Right ventricle myocardium superior (tissue), 1 donor: ENCODE results near the gene HSPA1B. TPM values are rescaled to one million over a fixed set of nuclear protein-coding genes. Genes with fewer than 3 reads are reported as not detected.
A peak's percentile ranks its signal among the peaks of the same experiment; 100 is the strongest.
"Not testable (repeated sequence)": the region's sequence is repeated elsewhere in the genome, so short reads cannot be mapped to it uniquely, and the experiment has no call there.

Experiments used
- ATAC-seq: fragments of 200-7000 bp; cut with Tn5 transposase; one replicate; pipeline ENCODE4 v1.9.1; 2020; ENCODE audit warnings: mild to moderate bottlenecking; ENCODE audit not compliant: poor library complexity
- DNase-seq: peaks from one replicate; pipeline ENCODE4 v3.0.0-alpha.2; 2020
- intact Hi-C: fragments of 100-400 bp; cut with DNase I; formaldehyde crosslinking; loops from one replicate; pipeline ENCODE4 v1.11.2; 2022
- total RNA-seq: library from RNA; stranded (reverse); fragmentation: NEBNext Ultra II Directional; extraction: Animal tissue kit (Norgen Biotek cat#: 25700); gene quantifications from one replicate; pipeline ENCODE4 v1.2.1, GENCODE V29; 2021
- donor health status: DM: no; HTN: yes; CAD: no; lungs with severe emphysema.

HSPA1B gene
- total RNA-seq, 1 donor from 2014 or later: 236 TPM

DNA sequence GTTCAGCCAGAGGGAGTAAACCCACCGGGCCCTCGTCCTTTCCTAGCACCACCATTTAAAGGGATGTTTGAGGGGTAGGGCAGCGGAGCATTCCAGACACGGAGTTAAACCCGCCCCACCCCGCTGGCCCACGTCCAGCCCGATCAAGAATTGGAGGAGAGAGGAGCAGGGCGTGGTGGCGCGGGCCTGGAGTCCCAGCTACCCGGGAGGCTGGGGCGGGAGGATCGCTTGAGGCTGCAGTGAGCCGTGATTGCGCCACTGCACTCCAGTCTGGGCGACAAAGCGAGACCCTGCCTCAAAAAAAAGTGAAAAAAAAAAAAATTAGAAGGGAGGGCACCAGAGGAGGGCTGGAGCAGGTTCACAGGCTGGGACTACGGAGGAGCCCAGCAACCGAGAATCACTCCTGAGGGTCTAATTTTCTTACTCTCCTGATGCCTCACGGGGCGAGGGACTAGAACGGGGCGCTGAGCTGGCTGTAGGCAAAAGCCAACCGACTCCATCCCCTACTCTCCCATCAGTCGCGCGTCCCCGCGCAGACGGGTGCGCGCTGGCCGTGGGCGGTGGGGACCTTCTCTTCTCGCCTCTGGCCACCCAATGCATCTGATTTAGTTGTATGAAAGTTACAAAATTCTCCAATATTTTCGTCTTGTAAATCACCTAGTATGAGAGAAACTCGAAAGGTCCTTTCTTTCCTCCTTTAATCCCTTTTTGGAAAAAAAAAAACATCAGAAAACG, 6.1 kb upstream of the HSPA1B start:
- intact Hi-C loops: no loop called here
- peak; percentile 89 for DNase-seq
- ATAC-seq: peak; percentile 51

DNA sequence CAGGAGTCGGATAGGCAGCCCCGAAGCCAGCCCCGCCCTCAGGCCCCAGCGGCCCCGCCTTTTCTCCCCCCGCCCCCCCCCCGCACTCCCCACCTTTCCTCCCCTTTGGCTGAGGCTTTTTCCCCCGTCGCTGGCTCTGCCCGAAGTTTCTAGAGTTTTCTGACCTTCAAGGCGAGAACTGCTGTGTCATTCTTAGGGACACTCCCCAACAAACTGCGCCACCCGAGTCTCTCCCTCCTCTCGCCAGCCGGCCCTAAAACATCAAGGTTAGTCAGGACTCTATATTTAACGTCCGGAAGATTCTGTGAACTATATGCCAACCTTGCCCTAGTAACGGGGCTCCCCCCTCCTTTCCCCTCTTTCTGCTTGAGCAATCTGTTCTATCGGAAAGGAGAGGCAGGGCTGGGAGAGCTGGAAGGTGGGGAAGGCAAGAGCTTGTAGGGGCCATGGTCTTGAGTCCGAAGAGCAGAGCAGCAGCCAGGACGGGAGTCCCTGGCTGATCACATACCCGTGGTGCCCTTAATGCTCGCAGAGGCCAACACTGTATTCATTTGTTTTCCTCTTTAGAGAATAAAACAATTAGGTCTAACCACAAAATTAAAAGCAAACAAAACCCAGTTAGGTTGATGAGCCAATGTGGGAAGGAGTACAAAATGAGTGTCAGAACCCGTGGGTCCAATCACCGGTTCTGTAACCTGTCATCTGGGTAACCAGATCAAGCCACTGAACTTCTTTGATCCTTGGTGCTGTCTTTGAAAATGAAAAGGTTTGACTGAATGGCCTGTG, 5.3 kb upstream of the HSPA1B start:
- ATAC-seq (peak; percentile 71), DNase-seq (peak; percentile 88)
- intact Hi-C loops: no loop called here

DNA sequence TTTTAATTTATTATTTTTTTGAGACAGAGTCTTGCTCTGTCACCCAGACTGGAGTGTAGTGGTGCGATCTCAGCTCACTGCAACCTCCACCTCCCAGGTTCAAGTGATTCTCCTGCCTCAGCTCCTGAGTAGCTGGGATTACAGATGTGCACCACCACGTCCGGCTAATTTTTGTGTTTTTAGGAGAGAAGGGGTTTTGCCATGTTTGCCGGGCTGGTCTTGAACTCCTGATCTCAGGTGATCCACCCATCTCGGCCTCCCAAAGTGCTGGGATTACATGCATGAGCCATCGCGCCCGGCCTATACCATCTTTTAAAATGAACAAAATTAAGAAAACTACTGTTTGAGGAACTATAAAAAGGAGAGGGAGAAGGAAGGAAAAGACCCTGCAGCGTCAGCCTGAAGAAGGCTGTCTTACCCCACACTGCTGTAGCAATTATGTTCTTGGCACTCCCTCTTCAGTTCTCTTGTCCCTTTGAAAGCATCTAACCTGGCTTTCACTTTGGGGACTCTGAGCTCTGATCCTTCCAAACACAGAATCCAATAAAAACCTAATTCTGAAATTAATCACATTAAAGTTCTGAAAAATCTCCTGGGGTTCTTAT, 3.8 kb upstream of the HSPA1B start:
- ATAC-seq, intact Hi-C loops, DNase-seq: not testable (repeated sequence)

DNA sequence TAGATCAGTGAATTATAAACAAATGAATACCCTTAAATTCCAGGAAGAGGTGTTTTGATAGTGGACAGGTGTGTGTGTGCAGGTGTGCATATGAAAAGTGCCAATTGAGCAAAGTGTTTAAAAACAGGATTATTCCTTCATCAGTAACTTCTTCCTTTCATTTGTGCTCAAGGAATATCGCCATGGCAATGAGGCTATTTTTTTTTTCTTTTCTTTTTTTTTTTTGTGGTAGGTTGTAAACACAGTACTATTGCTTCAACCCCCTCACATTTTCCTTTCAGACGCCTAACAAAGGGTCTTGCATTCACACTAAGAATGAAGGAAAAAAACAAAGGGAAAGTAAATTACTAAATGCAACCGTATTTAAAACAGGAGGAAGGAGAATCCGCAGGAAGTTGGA, 2.0 kb upstream of the HSPA1B start:
- no peak for DNase-seq
- intact Hi-C loops: no loop called here
- no peak for ATAC-seq

DNA sequence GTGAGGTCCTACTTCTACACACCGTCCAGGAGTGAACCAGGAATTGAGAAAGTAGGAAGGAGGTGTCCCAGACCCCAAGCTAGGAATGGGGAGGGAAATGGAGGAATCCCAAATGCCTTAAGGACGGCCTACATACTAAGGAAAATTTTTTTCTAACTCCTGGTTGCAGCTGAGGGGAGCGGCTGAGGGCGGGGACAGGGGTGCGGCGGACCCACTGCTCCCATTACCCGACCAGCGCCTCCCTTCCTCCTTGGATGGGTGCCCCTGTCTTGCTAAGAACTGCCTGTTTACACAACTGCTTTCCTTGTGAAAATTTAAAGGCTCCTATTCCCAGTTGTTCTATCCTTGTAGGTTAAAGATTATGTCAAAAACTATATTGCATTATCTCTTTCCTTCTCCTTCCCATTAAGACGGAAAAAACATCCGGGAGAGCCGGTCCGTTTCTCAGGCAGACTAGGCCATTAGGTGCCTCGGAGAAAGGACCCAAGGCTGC, 699 bp upstream of the HSPA1B start:
- DNase-seq (peak; percentile 93), ATAC-seq (peak; percentile 52)
- intact Hi-C loops: no loop called here

DNA sequence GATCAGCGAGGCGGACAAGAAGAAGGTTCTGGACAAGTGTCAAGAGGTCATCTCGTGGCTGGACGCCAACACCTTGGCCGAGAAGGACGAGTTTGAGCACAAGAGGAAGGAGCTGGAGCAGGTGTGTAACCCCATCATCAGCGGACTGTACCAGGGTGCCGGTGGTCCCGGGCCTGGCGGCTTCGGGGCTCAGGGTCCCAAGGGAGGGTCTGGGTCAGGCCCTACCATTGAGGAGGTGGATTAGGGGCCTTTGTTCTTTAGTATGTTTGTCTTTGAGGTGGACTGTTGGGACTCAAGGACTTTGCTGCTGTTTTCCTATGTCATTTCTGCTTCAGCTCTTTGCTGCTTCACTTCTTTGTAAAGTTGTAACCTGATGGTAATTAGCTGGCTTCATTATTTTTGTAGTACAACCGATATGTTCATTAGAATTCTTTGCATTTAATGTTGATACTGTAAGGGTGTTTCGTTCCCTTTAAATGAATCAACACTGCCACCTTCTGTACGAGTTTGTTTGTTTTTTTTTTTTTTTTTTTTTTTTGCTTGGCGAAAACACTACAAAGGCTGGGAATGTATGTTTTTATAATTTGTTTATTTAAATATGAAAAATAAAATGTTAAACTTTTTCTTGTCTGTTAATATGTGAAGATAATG, 2.2 kb downstream of the HSPA1B start:
- ATAC-seq (no peak), DNase-seq (no peak)
- intact Hi-C loops: loop anchor here (2.0 to 10.0 kb wide), 3 partner anchors 57 to 149 kb away; partner anchors contain the start of genes CLIC1 and LY6G5C

DNA sequence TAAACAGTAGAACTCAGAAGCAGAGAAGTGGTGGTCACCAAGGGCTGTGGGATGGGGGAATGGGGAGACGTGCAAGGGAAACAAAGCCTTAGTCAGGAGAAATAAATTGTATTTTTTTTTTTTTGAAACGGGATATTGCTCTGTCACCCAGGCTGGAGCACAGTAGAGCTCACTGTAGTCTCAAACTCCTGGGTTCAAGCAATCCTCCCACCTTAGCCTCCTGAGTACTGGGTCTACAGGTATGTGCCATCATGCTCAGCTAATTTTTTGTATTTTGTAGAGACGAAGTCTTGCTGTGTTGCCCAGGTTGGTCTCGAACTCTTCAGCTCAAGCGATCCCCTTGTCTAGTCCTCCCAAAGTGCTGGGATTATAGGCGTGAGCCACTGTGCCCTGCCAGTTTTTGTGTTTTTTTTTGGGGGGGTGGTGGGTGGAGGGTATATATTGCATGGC, 3.4 kb downstream of the HSPA1B start:
- DNase-seq: no peak
- intact Hi-C loops: loop anchor here (2.0 to 10.0 kb wide), 3 partner anchors 59 to 150 kb away; partner anchors contain the start of genes CLIC1 and LY6G5C
- no peak for ATAC-seq

DNA sequence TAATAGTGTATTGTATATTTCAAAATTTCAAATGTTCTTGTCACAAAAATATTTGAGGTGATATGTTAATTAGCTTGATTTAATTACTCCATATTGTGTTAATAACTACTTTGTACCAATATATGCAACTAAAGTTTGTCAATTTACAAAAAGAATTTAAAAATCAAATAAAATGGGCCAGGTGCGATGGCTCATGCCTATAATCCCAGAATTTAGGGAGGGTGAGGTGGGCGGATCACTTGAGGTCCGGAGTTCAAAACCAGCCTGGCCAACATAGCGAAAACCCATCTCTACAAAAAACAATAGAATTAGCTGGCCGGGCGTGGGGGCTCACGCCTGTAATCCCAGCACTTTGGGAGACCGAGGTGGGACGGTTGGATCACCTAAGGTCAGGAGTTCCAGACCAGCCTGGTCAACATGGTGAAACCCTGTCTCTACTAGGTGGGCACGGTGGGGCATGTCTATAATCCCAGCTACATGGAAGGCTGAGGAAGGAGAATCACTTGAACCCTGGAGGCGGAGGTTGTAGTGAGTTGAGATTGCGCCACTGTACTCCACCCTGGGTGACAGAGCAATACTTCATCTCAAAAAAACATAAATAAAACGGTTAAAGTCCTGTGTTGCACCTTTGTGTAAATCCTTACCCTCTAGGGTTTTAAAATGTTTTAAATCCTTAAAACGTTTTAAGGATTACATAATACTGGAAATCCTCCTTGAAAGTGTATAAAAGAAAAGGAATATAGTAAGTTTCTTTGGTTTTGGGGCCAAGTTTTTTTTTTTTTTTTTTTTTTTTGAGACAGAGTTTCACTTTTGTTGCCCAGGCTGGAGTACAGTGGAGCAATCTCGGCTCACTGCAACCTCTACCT, 4.0 kb downstream of the HSPA1B start:
- ATAC-seq (no peak), DNase-seq (no peak)
- intact Hi-C loops: loop anchor here (2.0 to 10.0 kb wide), 3 partner anchors 59 to 151 kb away; partner anchors contain the start of genes CLIC1 and LY6G5C

DNA sequence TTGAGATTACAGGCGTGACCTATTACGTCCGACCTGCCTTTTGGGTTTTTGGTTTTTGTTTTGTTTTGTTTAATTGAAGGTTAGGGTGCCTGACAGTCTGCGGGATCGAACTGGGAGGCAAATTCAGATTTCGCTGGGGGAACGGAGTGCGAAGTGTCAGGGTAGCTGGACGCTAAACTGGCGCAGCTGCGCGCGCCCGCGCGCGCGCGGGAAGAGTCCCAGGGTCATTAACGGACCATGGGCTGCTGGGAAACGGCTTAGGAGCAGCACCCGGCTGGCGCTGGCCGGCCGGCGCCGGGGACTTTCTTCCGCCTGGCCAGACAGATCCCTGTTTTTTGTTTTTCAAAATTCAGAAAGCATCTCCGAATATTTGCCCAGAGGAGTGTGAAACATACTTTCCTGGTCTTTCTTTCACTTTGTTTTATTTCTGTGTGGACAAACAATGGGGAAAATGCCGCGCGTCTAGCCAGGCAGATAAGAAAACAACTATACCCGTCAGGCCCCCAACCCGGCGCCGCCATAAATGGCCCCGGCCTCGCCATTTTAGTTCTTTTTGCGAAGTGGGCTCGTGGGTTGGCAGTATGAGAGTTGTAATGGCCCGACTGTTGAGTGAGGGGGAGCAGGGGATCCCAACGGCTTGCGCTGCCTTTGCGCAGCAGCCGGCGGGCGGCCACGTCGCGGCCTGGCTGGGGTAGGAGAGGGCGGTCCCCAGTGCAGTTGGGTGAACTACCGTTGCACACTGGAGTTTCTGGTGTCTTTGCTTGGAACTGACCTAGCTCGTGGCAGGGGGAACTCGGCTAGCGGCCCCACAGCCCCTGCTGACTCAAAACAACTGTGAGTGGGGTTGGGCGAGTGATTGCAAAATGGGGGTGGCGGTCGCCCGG, 7.1 kb downstream of the HSPA1B start:
- DNase-seq (peak; percentile 93), ATAC-seq (peak; percentile 92)
- intact Hi-C loops: loop anchor here (5.0 to 10.0 kb wide), 2 partner anchors 62 to 100 kb away; partner anchors contain the start of gene CLIC1

DNA sequence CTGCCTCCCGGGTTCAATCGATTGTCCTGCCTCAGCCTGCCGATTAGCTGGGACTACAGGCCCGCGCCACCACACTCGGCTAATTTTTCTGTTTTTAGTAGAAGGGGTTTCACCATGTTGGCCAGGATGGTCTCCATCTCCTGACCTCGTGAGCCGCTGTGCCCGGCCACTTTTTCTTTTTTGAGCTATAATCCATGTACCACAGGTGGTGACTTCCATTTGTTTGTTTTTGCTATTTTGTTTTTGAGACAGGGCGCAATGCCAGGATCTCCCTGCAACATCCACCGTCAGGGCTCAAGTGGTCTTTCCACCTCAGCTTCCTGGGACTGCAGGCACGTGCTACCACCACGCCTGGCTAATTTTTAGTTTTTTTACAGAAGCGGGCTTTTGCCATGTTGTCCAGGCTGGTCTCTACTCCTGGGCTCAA, 8.5 kb downstream of the HSPA1B start:
- no peak for ATAC-seq

DNA sequence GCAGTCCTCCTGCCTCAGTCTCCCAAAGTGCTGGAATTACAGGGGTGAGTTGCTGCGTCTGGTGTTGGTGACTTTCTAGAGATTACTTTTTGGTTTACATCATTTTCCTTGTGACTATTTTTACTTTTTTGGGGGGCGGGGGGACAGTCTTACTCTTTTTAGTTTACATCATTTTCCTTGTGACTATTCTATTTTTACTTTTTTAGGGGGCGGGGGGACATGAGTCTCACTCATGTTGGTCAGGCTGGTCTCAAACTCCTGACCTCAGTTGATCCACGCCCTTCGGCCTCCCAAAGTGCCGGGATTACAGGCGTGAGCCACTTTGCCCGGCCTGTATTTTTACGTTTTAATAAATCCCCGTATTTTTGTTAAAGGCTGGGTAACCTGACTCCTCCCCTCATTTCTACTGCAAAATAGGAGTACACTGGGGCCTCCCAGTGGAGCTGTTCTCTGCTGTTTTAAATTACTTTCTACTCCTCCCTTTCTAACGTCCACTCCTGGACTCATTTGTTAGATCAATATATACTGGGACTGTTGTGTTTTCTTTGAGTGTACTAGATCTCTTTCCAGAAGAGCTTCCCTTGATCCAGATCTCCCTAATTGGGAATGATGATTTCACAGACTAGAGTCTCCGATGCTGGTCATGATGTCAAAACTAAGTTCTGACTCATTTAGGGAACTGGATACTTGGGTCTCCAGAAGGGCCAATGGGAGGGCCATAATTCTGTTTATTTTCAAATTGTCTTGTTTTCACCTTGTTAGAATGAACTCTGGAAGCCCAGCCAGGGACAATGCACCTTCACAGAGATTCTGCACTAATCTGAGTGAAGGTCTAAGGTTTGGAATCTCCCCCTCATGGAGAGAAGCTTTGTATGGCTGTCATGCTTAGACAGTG, 9.2 kb downstream of the HSPA1B start:
- ATAC-seq: no peak
- DNase-seq: no peak
- intact Hi-C loops: loop anchor here (10.0 kb wide), 1 partner anchor 102 kb away; the partner anchor contains the start of gene CLIC1

More for the DNA sequence above, 8.5 kb downstream of the HSPA1B start:
- DNase-seq: no peak
- intact Hi-C loops: loop anchor here (10.0 kb wide), 1 partner anchor 101 kb away; the partner anchor contains the start of gene CLIC1

DNA sequence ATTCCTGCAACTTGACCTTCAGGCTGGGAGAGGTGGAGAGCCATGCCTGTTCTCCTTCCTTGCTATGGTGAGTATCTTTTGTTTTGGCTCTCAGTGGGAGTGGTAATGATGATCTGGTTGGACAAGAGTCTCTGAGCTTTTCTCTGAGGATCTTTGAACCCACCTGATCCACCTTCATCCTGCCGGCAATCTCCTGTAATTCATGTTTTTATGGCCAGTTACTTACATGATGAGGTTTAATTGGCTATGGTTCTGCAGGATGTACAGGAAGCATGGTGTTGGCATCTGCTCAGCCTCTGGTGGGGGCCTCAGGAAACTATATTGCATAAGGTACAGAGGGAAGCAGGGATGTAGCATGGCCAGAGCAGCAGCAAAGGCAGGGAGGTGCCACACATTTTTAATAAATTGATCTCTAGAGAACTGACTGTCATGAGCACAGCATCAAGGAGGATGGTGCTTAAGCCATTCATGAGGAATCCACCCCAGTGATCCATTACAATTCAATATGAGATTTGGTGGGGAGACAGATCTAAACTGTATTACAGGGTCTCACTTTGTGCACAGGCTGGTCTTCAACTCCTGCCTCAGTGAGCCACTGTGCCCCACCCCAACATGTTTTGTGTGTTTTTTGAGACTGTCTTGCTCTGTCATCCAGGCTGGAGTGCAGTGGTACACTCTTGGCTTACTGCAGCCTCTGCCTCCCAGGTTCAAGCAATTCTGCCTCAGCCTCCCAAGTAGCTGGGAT, 10.0 kb downstream of the HSPA1B start:
- intact Hi-C loops: loop anchor here (10.0 kb wide), 1 partner anchor 103 kb away; the partner anchor contains the start of gene CLIC1
- DNase-seq: no peak
- no peak for ATAC-seq

DNA sequence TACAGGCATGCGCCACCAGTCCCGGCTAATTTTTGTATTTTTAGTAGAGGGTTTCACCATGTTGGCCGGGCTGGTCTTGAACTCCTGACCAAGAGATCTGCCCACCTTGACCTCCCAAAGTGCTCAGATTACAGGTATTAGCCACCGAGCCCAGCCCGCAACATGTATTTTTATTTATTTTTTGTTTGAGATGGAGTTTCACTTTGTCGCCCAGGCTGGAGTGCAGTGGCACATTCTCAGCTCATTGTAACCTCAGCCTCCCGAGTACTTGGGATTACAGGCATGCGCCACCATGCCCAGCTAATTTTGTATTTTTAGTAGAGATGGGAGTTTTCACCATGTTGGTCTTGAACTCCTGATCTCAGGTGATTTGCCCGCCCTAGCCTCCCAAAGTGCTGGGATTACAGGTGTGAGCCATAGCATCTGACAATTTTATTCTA, 10.6 kb downstream of the HSPA1B start:
- not testable (repeated sequence) for DNase-seq, ATAC-seq
- intact Hi-C loops: loop anchor here (10.0 kb wide), 1 partner anchor 103 kb away; the partner anchor contains the start of gene CLIC1

DNA sequence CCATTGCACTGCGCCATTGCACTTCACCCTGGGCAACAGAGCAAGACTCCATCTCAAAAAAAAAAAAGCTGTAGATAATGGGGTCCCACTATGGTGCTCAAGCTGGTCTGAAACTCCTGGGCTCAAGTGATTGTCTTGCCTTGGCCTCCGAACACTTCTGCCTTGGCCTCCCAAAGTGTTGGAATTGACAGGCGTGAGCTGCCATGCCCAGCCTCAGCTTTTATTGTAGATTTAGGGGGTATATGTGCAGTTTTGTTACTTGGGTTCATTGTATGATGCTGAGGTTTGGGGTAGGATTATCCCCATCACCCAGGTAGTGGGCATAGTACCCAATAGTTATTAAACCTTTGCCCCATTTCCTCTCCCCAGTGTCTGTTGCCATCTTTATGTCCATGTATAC, 11.4 kb downstream of the HSPA1B start:
- ATAC-seq: no peak
- DNase-seq: no peak
- intact Hi-C loops: loop anchor here (10.0 kb wide), 1 partner anchor 104 kb away; the partner anchor contains the start of gene CLIC1

DNA sequence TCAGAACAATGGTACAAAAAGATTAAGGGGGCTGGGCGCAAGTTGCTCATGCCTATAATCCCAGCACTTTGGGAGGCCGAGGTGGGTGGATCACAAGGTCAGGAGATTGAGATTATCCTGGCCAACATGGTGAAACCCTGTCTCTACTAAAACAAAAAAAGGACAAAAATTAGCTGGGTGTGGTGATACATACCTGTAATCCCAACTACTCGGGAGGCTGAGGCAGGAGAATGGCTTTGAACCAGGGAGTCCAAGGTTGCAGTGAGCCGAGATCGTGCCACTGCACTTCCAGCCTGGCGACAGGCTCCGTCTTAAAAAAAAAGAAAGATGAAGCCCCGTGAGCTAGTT, 12.2 kb downstream of the HSPA1B start:
- DNase-seq, ATAC-seq: not testable (repeated sequence)
- intact Hi-C loops: loop anchor here (10.0 kb wide), 1 partner anchor 105 kb away; the partner anchor contains the start of gene CLIC1
